ENCODE results near the gene SLC9A3. TPM values are rescaled to one million over a fixed set of nuclear protein-coding genes. Genes with fewer than 3 reads are reported as not detected.
A peak's percentile ranks its signal among the peaks of the same experiment; 100 is the strongest.
"Not testable (repeated sequence)": the region's sequence is repeated elsewhere in the genome, so short reads cannot be mapped to it uniquely, and the experiment has no call there.

The SLC9A3 gene
- total RNA-seq, 4 donors from 2014 or later = 3.7 to 5.9 (median 4.3) TPM

DNA sequence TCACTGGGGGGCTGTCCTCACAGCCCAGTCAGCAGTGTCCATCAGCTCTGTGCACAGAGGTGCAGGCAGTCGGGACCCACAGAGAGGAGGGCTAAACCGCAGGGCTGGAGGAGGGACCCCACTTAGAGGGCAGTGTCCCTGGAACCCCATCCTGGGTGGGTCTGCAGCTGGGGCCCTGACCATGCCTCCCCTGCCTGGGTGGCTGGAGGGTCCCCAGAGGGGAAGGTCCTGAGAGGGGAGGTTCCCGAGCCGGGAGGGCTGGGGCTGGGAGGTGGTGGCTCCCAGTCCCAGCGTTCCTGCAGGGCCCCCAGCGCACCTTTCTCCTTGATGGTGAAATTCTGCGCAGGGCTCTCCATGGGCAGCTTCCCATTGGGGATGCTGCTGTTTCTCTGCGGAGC is 48.5 kb downstream of the SLC9A3 start:
- peak overlapping the region; percentile 78 for H3K4me3 ChIP-seq
- TF ChIP-seq EP300 (IDR thresholded peaks at IDR 0.05) = no peak
- H3K27me3 ChIP-seq = peaks cover 54% of the 10 kb centered on the region
- no peak overlapping the region for H3K27ac ChIP-seq
- peaks cover 44% of the 10 kb centered on the region for H3K4me1 ChIP-seq
- no peaks in the 10 kb centered on the region for H3K9me3 ChIP-seq
- peak; percentile 58 to 67 for DNase-seq (ENCODE audit: low spot score in 2 of 2)
- WGBS = 24% methylated on average over 4 of the region's 8 CpGs
- no peaks in the 10 kb centered on the region for H3K36me3 ChIP-seq

DNA sequence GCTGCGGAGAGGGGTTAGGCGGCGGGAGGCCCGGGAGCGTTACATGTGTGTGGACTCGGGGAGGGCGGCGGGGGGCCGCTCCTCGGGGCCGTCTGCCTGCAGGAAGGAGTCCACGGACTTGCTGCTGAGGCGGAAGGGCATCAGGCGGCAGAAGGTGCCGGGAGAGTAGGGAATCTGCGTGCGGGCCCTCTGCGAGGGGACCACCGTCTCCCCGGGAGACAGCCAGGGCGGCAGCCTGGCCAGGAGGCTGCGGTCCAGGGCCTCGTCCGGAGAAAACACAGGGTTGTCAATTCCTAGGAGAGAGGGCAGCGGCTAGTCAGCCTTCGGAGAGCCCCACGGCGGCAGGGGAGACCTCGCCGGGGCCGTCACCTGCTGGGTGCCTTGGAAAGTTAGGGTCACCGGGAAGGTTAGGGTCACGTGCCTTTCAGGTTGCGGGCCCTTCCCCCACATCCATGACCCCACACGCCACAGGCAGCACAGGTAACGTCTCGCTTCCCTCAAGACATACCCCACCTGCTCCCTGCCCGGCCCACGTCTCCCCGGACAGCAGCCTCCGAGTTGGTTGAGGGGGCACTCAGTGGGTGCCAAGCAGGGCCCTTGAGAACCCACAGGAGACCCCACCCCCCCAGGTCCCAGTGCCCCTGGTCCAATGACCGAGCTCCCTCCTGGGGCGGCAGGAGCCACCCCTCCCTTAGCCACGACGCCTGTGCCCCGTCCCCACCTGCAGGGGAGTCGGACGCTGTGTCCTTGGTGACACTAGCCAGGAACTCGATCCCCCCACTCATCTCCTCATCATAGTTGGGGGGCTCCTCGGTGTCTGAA is 49.2 kb downstream of the SLC9A3 start:
- peak overlapping the region; percentile 78 for H3K4me3 ChIP-seq
- DNase-seq (ENCODE audit: low spot score in 2 of 2) = peak; percentile 65 to 78
- H3K9me3 ChIP-seq = no peaks in the 10 kb centered on the region
- peaks cover 51% of the 10 kb centered on the region for H3K4me1 ChIP-seq
- H3K27me3 ChIP-seq = peaks cover 48% of the 10 kb centered on the region
- H3K27ac ChIP-seq = no peak overlapping the region
- H3K36me3 ChIP-seq = peaks cover 3% of the 10 kb centered on the region
- TF ChIP-seq POLR2AphosphoS5 (IDR thresholded peaks at IDR 0.05) = no peak
- 5% methylated on average over 23 of the region's 50 CpGs for WGBS

DNA sequence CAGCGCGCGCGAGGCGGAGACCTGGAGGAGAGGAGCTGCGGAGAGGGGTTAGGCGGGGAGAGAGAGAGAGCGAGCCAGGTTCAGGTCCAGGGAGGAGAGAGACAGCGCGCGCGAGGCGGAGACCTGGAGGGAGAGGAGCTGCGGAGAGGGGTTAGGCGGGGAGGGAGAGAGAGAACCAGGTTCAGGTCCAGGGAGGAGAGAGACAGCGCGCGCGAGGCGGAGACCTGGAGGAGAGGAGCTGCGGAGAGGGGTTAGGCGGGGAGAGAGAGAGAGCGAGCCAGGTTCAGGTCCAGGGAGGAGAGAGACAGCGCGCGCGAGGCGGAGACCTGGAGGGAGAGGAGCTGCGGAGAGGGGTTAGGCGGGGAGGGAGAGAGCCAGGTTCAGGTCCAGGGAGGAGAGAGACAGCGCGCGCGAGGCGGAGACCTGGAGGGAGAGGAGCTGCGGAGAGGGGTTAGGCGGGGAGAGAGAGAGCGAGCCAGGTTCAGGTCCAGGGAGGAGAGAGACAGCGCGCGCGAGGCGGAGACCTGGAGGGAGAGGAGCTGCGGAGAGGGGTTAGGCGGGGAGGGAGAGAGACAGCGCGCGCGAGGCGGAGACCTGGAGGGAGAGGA is 49.9 kb downstream of the SLC9A3 start:
- Histone ChIP-seq H3K27me3 (peaks cover 40% of the 10 kb centered on the region), H3K4me1 (peaks cover 51% of the 10 kb centered on the region), H3K4me3 (peak overlapping the region; percentile 78)
- DNase-seq (ENCODE audit: low spot score in 2 of 2) = peak in 1 of 2 donors; percentile 19
- not testable (repeated sequence) for H3K36me3 ChIP-seq, H3K9me3 ChIP-seq, H3K27ac ChIP-seq
- whole genome bisulfite sequencing = 3% methylated on average over 48 of the region's 50 CpGs

DNA sequence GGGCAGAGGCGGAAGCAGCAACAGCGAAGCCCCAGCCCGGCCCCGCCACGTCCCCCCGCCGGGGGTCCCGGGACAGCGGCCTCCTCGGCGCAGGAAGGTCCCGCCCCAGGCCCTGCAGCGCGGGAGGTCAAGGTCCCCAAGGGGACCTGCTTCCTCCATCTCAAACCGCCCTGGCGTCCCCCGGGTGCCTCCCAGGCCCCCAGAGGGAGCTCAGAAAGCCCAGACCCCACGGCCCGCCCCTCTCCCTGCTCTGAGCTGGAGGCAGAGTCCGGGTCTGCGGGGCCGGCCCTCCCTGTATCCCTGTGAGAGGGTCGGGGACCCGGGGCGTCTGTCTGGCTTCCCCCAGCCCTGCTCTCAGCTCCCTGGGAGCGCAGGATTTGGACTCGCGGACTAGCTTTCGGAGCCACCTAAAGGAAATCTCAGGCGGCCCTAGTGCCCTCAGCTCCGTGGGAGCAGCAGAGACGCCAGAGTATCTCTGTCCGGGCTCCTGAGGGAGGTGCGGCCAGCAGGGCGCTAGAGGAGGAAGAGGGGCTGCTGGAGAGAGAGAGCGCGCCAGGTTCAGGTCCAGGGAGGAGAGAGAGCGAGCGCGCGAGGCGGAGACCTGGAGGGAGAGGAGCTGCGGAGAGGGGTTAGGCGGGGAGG is 50.6 kb downstream of the SLC9A3 start:
- TF ChIP-seq, protein P1, sequence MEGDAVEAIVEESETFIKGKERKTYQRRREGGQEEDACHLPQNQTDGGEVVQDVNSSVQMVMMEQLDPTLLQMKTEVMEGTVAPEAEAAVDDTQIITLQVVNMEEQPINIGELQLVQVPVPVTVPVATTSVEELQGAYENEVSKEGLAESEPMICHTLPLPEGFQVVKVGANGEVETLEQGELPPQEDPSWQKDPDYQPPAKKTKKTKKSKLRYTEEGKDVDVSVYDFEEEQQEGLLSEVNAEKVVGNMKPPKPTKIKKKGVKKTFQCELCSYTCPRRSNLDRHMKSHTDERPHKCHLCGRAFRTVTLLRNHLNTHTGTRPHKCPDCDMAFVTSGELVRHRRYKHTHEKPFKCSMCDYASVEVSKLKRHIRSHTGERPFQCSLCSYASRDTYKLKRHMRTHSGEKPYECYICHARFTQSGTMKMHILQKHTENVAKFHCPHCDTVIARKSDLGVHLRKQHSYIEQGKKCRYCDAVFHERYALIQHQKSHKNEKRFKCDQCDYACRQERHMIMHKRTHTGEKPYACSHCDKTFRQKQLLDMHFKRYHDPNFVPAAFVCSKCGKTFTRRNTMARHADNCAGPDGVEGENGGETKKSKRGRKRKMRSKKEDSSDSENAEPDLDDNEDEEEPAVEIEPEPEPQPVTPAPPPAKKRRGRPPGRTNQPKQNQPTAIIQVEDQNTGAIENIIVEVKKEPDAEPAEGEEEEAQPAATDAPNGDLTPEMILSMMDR (IDR thresholded peaks at IDR 0.05) = no peak
- TF ChIP-seq POLR2AphosphoS5 (IDR thresholded peaks at IDR 0.05) (no peak), POLR2A (IDR thresholded peaks at IDR 0.05) (no peak), EP300 (IDR thresholded peaks at IDR 0.05) (no peak)
- 0% methylated on average over 24 of the region's 44 CpGs for WGBS
- Histone ChIP-seq H3K36me3 (peaks cover 8% of the 10 kb centered on the region), H3K4me3 (peak overlapping the region; percentile 78), H3K4me1 (peaks cover 51% of the 10 kb centered on the region), H3K27me3 (peaks cover 34% of the 10 kb centered on the region), H3K27ac (peak overlapping the region; percentile 49), H3K9me3 (no peaks in the 10 kb centered on the region)
- DNase-seq (ENCODE audit: low spot score in 2 of 2) = peak; percentile 76 to 84

DNA sequence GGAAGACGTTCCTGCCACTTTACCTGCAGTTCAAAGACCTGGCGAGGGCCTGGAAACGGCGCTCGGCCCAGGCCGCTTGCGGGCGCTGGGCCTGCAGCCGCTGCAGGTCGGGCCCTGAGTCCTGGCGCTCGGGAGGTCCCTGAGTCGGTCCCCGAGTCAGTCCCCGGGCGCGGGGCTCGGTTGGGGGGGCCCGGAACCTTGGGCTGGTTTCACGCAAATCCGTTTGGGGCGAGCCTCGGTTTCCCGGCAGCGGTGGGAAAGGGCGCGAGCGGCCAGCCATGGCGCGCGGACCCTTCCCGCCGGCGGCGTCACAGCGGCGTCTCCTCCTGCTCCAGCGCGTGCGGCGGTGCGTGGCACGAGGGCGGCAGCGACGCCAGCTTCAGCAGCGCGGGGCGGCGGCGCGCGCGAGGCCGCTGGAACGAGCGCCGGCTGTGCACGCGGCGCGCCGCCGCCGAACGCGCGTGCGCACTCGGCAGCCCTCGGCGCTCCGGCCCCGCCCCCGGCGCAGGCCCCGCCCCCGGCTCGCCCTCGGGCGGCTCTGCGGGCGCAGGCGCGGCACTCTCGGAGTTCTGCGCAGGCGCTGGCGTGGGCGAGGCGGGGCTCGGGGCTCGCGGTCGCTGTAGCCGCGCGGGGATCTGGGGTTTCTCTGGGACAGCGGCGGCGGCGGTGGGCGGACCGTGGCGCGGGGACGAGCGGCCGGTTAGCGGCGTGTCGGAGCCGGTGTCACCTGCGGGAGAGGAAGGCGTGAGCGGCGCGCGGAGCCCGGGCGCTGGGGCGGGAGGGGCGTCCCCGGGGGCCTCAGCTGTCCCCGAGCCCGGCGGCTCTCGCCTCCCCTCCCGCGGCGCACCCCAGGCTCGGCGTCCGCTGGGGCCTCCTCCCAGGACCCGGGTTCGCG is 51.3 kb downstream of the SLC9A3 start:
- H3K36me3 ChIP-seq = peaks cover 8% of the 10 kb centered on the region
- peaks cover 51% of the 10 kb centered on the region for H3K4me1 ChIP-seq
- 0% methylated on average over 5 of the region's 137 CpGs for WGBS
- H3K4me3 ChIP-seq = peak overlapping the region; percentile 78
- H3K27me3 ChIP-seq = peaks cover 26% of the 10 kb centered on the region
- DNase-seq (ENCODE audit: low spot score in 2 of 2) = peak; percentile 89 to 91
- H3K27ac ChIP-seq = peak overlapping the region; percentile 80
- H3K9me3 ChIP-seq = no peaks in the 10 kb centered on the region
- TF ChIP-seq EP300 (IDR thresholded peaks at IDR 0.05) (no peak), POLR2AphosphoS5 (IDR thresholded peaks at IDR 0.05) (no peak), POLR2A (IDR thresholded peaks at IDR 0.05) (peak in 1 of 2 donors; percentile 11)
- TF ChIP-seq, protein P1 (IDR thresholded peaks at IDR 0.05) = no peak

DNA sequence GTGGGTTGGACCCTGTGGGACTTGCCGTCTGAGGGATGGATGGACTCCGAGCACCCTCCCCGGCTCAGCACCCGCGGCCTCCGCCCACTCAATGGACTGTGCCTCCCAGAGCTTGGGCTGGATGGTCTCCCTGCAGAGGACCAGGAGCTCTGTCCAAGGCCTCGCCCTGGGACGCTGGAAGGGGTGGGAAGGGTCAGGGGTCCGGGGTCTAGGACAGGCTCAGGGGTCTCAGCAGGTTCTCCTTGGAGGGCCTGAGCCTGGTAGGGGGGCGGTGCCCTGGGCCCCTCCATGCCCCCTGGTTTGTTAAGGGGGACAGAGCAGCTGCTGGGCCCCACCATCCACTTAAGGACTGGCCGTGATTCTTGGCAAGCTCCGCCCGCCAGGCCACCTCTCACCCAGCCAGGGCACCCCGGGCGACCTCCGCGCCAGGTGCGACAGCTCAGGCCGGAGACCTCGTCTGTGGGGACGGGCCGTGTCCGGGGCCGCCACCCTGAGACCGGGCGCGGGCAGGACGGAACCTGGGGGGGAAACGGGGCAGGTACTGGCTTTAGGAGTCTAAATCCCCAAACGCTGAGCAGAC is 52.1 kb downstream of the SLC9A3 start:
- H3K27me3 ChIP-seq = peaks cover 23% of the 10 kb centered on the region
- DNase-seq (ENCODE audit: low spot score in 2 of 2) = peak; percentile 78 to 80
- peak overlapping the region; percentile 78 for H3K4me3 ChIP-seq
- TF ChIP-seq POLR2A (IDR thresholded peaks at IDR 0.05) (no peak), EP300 (IDR thresholded peaks at IDR 0.05) (no peak), POLR2AphosphoS5 (IDR thresholded peaks at IDR 0.05) (no peak)
- TF ChIP-seq, protein P1 (IDR thresholded peaks at IDR 0.05) = no peak
- whole genome bisulfite sequencing = 6% methylated on average over 24 of the region's 30 CpGs
- peaks cover 8% of the 10 kb centered on the region for H3K36me3 ChIP-seq
- H3K9me3 ChIP-seq = no peaks in the 10 kb centered on the region
- H3K27ac ChIP-seq = peak overlapping the region; percentile 80
- H3K4me1 ChIP-seq = peaks cover 51% of the 10 kb centered on the region
